ENCODE measurements around the gene KPNA2. TPM values are rescaled to one million over a fixed set of nuclear protein-coding genes. Genes with fewer than 3 reads are reported as not detected.

Gene KPNA2
- total RNA-seq, 4 donors from 2014 or later: 8.3 to 24.5 (median 16.5) TPM

GRCh38 chr17:68048996-68049395 is 13.5 kb downstream of the KPNA2 start:
- no peak for TF ChIP-seq CTCF (IDR thresholded peaks at IDR 0.05; ENCODE audit: low read depth)

DNA sequence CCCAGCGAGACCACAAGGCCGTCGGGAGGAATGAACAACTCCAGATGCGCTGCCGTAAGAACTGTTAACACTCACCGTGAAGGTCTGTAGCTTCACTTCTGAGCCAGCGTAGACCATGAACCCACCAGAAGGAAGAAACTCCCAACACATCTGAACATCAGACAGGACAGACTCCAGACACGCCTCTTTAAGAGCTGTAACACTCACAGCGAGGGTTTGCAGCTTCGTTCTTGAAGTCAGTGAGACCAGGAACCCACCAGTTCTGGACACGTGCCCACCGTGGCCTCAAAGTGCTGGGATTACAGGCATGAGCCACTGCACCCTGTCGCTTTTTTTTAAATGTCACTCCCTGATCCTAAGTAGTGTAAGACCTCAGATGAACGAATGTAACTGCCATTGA is 17.3 kb downstream of the KPNA2 start:
- no peak for TF ChIP-seq CTCF (IDR thresholded peaks at IDR 0.05; ENCODE audit: low read depth)

- TF ChIP-seq CTCF (IDR thresholded peaks at IDR 0.05; ENCODE audit: low read depth): no peak
These were observed 17.9 kb downstream of the KPNA2 start for GRCh38 chr17:68053231-68054013.

- no peak for TF ChIP-seq CTCF (IDR thresholded peaks at IDR 0.05; ENCODE audit: low read depth)
These were observed 18.9 kb downstream of the KPNA2 start for GRCh38 chr17:68054296-68054900.

DNA sequence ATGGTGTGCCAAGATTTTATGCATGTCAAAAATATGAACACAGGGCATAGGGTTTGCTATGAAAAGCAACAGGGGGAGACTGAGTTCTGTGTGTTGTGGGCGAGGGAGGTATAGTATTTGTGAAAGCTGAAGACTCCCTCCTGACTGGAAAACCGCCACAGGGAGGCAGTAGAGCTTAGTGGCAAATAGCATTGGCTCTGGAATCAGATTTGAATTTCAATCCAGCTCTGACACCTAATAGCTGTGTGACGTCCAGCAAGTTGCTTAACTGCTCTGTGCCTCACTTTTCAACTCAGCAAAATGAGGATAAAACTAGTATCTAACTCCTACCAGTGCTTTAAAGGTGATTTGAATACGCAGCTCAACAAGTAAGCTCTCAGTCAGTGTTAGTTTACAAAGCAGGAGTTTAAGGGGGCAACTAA is 22.0 kb downstream of the KPNA2 start:
- no peak for TF ChIP-seq CTCF (IDR thresholded peaks at IDR 0.05; ENCODE audit: low read depth)

DNA sequence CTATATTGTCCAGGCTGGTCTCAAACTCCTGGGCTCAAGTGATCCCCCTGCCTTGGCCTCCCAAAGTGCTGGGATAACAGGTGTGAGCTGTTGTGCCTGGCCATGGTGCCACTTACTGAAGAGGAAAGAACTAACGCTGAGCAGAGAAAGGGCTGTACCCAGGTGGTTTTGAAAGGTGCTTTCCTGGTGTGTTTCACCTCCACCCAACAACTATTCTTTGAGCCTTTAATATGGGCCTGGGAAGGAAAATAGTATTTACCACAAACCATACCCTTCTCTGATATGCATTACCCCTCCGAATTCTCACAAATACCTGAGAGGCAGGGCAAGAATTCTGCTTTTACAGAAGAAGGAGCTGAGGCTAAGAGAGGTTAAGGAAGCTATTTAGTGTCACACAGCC is 24.8 kb downstream of the KPNA2 start:
- no peak for TF ChIP-seq CTCF (IDR thresholded peaks at IDR 0.05; ENCODE audit: low read depth)

GRCh38 chr17:68061512-68062313 is 26.2 kb downstream of the KPNA2 start:
- TF ChIP-seq CTCF (IDR thresholded peaks at IDR 0.05; ENCODE audit: low read depth): no peak

All from subcutaneous adipose tissue (tissue), 4 donors.